OCI-LY3 (cell line): ENCODE results near the gene KREMEN1.

Experiments used
- EZH2phosphoT487 ChIP-seq: fragments of 200-600 bp; shearing (Covaris generic); IDR thresholded peaks from 2 replicates; pipeline ENCODE4 v1.6.1; 2018; ENCODE audit warnings: antibody characterized with exemption, mixed run types, low read depth
- TF ChIP-seq, protein P1 (sequence below): fragments of 200-600, 300-600 bp; sonication (generic); IDR thresholded peaks from 2 replicates; pipeline ENCODE4 v1.5.1; 2014; ENCODE audit warnings: antibody characterized with exemption, low read length, low read depth

DNA sequence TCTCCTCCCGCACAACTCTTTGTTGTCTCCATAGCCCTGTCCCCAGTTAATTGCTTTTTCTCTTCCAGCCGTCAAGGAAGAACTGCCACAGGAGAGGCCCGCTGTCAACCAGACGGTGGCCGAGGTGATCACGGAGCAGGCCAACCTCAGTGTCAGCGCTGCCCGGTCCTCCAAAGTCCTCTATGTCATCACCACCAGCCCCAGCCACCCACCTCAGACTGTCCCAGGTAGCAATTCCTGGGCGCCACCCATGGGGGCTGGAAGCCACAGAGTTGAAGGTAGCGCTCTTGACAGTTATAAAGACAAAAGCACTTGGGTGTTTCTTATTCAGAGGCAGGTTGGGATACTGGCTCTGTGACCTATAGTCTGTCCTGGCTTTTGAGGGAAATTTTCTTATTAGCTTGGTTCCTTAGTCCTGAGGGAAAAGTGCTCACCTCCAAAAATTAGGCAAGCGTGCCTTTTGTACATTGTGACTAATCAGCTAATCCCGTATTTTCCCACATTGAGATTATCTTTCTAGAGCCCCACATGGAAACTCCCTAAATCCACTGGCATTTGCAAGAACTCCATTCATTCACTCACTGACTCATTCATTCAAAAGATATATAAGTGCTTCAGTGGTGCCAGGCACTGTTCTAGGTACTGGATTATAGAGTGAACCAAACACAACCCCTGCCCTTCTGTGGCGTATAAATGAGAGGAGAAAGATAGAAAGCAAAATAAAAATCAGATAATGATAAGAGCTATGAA lies 65.9 kb downstream of the KREMEN1 start:
- TF ChIP-seq, protein P1, sequence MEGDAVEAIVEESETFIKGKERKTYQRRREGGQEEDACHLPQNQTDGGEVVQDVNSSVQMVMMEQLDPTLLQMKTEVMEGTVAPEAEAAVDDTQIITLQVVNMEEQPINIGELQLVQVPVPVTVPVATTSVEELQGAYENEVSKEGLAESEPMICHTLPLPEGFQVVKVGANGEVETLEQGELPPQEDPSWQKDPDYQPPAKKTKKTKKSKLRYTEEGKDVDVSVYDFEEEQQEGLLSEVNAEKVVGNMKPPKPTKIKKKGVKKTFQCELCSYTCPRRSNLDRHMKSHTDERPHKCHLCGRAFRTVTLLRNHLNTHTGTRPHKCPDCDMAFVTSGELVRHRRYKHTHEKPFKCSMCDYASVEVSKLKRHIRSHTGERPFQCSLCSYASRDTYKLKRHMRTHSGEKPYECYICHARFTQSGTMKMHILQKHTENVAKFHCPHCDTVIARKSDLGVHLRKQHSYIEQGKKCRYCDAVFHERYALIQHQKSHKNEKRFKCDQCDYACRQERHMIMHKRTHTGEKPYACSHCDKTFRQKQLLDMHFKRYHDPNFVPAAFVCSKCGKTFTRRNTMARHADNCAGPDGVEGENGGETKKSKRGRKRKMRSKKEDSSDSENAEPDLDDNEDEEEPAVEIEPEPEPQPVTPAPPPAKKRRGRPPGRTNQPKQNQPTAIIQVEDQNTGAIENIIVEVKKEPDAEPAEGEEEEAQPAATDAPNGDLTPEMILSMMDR: no peak
- TF ChIP-seq EZH2phosphoT487: no peak
